ENCODE measurements around the gene UCK1. TPM values are rescaled to one million over a fixed set of nuclear protein-coding genes. Genes with fewer than 3 reads are reported as not detected.

Gene UCK1
- total and polyA plus RNA-seq, 2 of the 13 experiments (the other 11 are each of a cell fraction or from before 2014, with no cell fraction given), result 11.0 to 24.1 TPM

DNA sequence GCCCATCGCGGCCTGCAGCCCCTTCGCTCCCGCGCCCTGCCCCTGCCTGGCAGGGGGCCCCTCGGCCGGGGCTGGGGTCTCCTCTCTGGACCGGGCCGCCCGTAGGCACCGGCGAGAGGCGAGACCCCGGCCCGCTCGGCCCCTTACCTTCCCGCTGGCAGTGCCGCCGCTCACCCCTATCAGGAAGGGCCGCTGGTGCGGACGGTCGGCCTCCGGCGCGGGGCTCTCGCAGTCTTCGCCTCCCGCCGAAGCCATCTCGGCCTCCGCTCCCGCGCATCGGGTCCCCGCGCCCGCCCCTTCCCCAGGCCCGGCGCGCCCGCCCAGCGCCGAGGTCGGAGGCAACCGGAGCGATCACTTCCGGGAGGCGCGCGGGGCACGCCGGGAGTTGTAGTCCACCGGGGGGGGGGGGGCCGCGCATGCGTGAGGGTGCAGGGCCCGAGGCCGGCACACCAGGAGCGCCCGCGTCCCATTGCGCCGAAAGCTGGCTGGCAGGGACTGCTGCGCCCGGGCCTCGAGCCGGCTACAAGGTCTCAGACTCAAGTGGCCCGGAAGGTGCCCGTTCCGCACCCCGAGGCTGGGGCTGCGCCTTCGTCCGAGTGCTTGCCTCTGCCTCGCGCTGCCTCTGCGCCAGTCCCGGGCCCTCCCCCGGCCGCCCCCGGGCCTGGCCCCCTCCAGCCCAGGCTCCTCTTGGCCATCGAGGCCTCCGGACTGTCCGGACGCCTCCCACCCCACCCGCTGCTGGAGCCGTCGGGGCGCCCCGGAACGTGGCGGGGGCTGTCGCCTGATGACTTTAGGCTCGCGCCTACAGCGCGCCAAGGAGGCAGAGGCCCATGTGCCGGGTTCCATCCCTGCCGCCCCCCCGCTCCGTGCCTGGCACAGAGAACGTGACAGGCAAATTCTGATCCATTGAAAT lies at the start of gene UCK1 (continued):
- TF ChIP-seq, protein P1, sequence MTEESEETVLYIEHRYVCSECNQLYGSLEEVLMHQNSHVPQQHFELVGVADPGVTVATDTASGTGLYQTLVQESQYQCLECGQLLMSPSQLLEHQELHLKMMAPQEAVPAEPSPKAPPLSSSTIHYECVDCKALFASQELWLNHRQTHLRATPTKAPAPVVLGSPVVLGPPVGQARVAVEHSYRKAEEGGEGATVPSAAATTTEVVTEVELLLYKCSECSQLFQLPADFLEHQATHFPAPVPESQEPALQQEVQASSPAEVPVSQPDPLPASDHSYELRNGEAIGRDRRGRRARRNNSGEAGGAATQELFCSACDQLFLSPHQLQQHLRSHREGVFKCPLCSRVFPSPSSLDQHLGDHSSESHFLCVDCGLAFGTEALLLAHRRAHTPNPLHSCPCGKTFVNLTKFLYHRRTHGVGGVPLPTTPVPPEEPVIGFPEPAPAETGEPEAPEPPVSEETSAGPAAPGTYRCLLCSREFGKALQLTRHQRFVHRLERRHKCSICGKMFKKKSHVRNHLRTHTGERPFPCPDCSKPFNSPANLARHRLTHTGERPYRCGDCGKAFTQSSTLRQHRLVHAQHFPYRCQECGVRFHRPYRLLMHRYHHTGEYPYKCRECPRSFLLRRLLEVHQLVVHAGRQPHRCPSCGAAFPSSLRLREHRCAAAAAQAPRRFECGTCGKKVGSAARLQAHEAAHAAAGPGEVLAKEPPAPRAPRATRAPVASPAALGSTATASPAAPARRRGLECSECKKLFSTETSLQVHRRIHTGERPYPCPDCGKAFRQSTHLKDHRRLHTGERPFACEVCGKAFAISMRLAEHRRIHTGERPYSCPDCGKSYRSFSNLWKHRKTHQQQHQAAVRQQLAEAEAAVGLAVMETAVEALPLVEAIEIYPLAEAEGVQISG (CRISPR knock-in tag; IDR thresholded peaks at IDR 0.05), result peak; percentile 81
- peak; percentile 84 for TF ChIP-seq GMEB1 (CRISPR knock-in tag; IDR thresholded peaks at IDR 0.05; ENCODE audit: borderline replicate concordance)
- no peak for TF ChIP-seq ZNF646 (CRISPR knock-in tag; IDR thresholded peaks at IDR 0.05)
- TF ChIP-seq, protein P2, sequence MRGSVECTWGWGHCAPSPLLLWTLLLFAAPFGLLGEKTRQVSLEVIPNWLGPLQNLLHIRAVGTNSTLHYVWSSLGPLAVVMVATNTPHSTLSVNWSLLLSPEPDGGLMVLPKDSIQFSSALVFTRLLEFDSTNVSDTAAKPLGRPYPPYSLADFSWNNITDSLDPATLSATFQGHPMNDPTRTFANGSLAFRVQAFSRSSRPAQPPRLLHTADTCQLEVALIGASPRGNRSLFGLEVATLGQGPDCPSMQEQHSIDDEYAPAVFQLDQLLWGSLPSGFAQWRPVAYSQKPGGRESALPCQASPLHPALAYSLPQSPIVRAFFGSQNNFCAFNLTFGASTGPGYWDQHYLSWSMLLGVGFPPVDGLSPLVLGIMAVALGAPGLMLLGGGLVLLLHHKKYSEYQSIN (CRISPR knock-in tag; IDR thresholded peaks at IDR 0.05; ENCODE audit: borderline replicate concordance), result no peak
- TF ChIP-seq HNF4G (IDR thresholded peaks at IDR 0.05; ENCODE audit: borderline replicate concordance, low read depth, low read length), result no peak
- no peak for TF ChIP-seq HNF4G (CRISPR knock-in tag; IDR thresholded peaks at IDR 0.05; ENCODE audit: borderline replicate concordance, low read depth)
- TF ChIP-seq ISX (CRISPR knock-in tag; conservative IDR thresholded peaks at IDR 0.05), result no peak
- TF ChIP-seq AGO2 (optimal IDR thresholded peaks at IDR 0.05; ENCODE audit: low read depth, low read length), result no peak
- 0 out of 2 replicates have a peak, but pooled peaks have one; percentile 2 for TF ChIP-seq KLF15 (CRISPR knock-in tag; IDR thresholded peaks at IDR 0.05; ENCODE audit: borderline replicate concordance)
- TF ChIP-seq FOXC1 (CRISPR knock-in tag; IDR thresholded peaks at IDR 0.05; ENCODE audit: borderline replicate concordance), result no peak
- no peak for TF ChIP-seq ZNF7 (CRISPR knock-in tag; IDR thresholded peaks at IDR 0.05)
- no peak for TF ChIP-seq ZNF567 (CRISPR knock-in tag; IDR thresholded peaks at IDR 0.05; ENCODE audit: borderline replicate concordance)
- no peak for TF ChIP-seq ZNF607 (CRISPR knock-in tag; IDR thresholded peaks at IDR 0.05; ENCODE audit: borderline replicate concordance)
- no peak for TF ChIP-seq CBX5 (CRISPR knock-in tag; IDR thresholded peaks at IDR 0.05; ENCODE audit: borderline replicate concordance)
- TF ChIP-seq SATB2 (CRISPR knock-in tag; IDR thresholded peaks at IDR 0.05), result no peak
- peak; percentile 62; the same call in 1 of the 2 replicates for TF ChIP-seq SPEN (CRISPR knock-in tag; IDR thresholded peaks at IDR 0.05; ENCODE audit: low read depth)

All from HepG2 (cell line).